Measurements from ENCODE around the gene ARHGEF10L. TPM values are rescaled to one million over a fixed set of nuclear protein-coding genes. Genes with fewer than 3 reads are reported as not detected.
"Not testable (repeated sequence)": the region's sequence is repeated elsewhere in the genome, so short reads cannot be mapped to it uniquely, and the experiment has no call there.

ARHGEF10L gene
- total RNA-seq, 1 experiment from 2014 or later, result 19.6 TPM

GRCh38 chr1:17618558-17619247 lies 79.2 kb downstream of the ARHGEF10L start:
- in situ Hi-C loops (cut with HindIII; ENCODE audit: low sequenced_read_pairs), result no loop called here
- peak; percentile 48 for DNase-seq (ENCODE audit: low spot score)

DNA sequence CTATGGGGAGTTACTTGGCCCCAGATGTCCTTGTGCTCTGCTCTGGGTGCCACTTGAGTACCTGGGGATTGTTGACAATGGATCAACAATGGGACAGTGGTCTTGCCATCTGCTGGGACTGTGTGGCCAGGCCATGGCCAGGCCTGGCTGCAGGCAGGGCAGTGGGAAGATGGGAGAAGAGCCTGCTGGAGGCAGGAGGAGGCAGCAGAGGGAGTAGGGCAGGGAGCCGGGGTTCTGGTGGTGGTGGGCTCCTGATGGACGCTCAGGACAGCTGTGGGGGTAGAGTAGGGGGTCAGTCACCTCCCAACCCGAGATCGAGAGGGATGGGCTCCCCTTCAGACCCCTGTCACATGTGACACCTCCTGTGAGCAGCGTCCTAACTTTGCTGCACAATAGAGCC lies 81.0 kb downstream of the ARHGEF10L start:
- in situ Hi-C loops (cut with HindIII; ENCODE audit: low sequenced_read_pairs), result no loop called here
- no peak for DNase-seq (ENCODE audit: low spot score)

DNA sequence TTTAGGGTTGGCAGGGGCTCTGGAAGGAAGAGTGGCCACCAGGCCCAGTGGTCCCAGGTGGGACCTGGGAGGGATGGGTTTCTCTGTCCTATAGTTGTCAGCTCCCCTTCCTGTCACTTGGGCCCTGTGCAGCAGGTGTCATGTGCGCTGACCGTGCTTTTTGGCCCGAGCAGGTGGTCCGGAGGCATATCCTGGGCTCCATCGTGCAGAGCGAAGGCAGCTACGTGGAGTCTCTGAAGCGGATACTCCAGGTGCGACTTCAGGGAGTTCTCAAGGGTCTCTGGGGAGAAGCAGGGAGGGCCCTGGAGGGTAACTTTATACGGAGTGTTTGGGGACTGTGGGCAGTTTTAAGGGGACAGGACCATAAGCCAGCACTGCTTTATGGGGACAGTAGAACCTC lies 82.2 kb downstream of the ARHGEF10L start:
- DNase-seq (ENCODE audit: low spot score), result no peak
- in situ Hi-C loops (cut with HindIII; ENCODE audit: low sequenced_read_pairs), result no loop called here

GRCh38 chr1:17622823-17623222 lies 83.3 kb downstream of the ARHGEF10L start:
- in situ Hi-C loops (cut with HindIII; ENCODE audit: low sequenced_read_pairs), result no loop called here
- peak; percentile 53 for DNase-seq (ENCODE audit: low spot score)

- in situ Hi-C loops (cut with HindIII; ENCODE audit: low sequenced_read_pairs), result no loop called here
Measured at GRCh38 chr1:17624611-17625233, 85.2 kb downstream of the ARHGEF10L start.

GRCh38 chr1:17627239-17628052 lies 87.9 kb downstream of the ARHGEF10L start:
- no peak for DNase-seq (ENCODE audit: low spot score)
- in situ Hi-C loops (cut with HindIII; ENCODE audit: low sequenced_read_pairs), result no loop called here

More at GRCh38 chr1:17624611-17625233, 85.2 kb downstream of the ARHGEF10L start:
- no peak for DNase-seq (ENCODE audit: low spot score)

GRCh38 chr1:17629046-17629445 lies 89.5 kb downstream of the ARHGEF10L start:
- in situ Hi-C loops (cut with HindIII; ENCODE audit: low sequenced_read_pairs); DNase-seq (ENCODE audit: low spot score): not testable (repeated sequence)

- in situ Hi-C loops (cut with HindIII; ENCODE audit: low sequenced_read_pairs), result no loop called here
- no peak for DNase-seq (ENCODE audit: low spot score)
Measured at GRCh38 chr1:17629460-17629859, 90.0 kb downstream of the ARHGEF10L start.

GRCh38 chr1:17630048-17630830 lies 90.7 kb downstream of the ARHGEF10L start:
- in situ Hi-C loops (cut with HindIII; ENCODE audit: low sequenced_read_pairs), result no loop called here
- no peak for DNase-seq (ENCODE audit: low spot score)

GRCh38 chr1:17630986-17631385 lies 91.5 kb downstream of the ARHGEF10L start:
- in situ Hi-C loops (cut with HindIII; ENCODE audit: low sequenced_read_pairs), result no loop called here
- no peak for DNase-seq (ENCODE audit: low spot score)

GRCh38 chr1:17631410-17631809 lies 91.9 kb downstream of the ARHGEF10L start:
- in situ Hi-C loops (cut with HindIII; ENCODE audit: low sequenced_read_pairs), result no loop called here
- DNase-seq (ENCODE audit: low spot score), result no peak

DNA sequence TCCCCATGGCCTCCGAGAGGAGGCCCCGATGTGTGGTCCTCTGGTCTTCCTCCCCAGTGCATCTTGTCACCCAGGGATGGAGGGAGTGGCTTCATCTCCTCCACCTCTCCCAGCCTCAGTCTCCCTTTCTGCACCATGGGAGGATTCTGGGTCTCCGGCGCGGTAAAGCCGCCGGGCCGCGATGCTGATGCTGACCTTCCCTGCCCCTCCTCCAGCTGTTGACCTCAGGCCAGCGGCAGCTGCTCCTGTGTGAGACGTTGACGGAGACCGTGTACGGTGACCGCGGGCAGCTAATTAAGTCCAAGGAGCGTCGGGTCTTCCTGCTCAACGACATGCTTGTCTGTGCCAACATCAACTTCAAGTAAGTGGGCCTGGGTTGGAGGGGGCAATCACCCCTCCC lies 92.6 kb downstream of the ARHGEF10L start:
- DNase-seq (ENCODE audit: low spot score), result no peak
- in situ Hi-C loops (cut with HindIII; ENCODE audit: low sequenced_read_pairs), result no loop called here

DNA sequence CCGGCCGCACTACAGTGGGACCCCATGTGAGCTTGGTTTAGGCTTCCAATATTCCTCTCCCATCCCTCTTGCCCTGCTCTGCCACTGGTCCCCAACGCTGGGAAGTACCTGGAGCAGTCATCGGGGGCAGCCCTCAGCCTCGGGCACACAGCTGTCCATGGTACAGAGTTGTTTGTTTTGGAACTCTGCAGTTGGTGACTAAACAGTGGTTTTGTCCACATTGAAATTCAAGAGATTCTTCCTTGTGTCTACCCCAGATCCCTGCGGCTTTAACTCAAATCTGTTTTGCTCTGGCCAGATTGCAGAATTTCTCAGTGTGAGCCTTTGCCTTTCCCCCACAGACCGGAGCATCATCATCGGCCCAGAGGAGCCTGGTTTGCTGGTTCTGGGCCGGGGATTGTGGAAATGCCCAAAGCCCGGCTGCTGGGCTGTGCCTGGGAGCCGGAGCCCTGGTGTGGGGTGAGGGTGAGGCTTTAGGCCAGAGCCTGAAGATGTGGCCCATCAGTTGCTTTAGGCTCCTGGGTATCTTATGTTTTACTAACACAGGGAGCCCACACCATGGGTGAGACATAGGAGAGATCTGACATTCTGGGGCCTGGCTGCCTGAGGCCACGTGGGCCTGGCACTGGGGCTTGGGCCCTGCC lies 93.2 kb downstream of the ARHGEF10L start:
- in situ Hi-C loops (cut with HindIII; ENCODE audit: low sequenced_read_pairs), result no loop called here
- DNase-seq (ENCODE audit: low spot score), result no peak

- in situ Hi-C loops (cut with HindIII; ENCODE audit: low sequenced_read_pairs), result no loop called here
- DNase-seq (ENCODE audit: low spot score), result peak; percentile 83
Measured at GRCh38 chr1:17633654-17634053, 94.2 kb downstream of the ARHGEF10L start.

GRCh38 chr1:17635276-17635675 lies 95.8 kb downstream of the ARHGEF10L start:
- in situ Hi-C loops (cut with HindIII; ENCODE audit: low sequenced_read_pairs), result no loop called here
- peak; percentile 72 for DNase-seq (ENCODE audit: low spot score)

DNA sequence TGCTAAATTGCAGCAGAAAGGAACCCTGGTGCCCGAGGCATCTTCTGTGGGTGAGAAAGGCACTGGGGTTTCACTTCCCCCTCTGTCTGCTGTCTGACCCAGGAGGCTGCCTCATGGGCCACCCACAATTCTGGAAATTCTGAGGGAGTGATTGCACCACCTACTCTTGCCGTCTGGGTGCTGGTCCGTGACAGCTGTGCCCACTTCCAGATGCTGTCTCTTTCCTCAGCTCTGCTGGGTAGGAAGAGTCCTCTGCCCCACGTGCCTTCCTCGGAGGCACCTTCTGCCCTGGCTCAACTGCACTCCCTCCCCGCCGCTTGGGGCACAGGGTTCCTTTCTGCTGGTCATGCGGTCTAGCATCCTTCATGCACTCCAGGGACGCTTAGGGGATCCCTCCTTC lies 96.3 kb downstream of the ARHGEF10L start:
- DNase-seq (ENCODE audit: low spot score), result no peak
- in situ Hi-C loops (cut with HindIII; ENCODE audit: low sequenced_read_pairs), result no loop called here

DNA sequence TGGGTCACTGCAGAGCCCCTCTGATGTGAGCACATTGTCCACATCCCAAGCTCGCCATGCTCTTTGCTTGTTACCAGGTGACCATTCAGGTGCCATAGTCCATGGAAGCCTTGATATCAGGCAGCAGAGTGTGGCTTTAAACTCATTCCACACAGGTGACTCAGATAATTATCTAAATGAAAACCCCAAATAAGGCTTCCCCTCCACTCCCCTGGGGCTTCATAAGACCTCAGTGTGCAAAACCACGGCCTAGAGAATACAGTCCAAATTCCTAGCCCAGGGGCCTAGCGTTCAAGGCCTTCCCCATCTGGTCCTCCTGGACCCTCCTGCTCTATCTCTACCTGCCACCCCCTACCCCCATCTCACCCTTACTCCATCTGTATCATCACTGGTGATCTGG lies 97.1 kb downstream of the ARHGEF10L start:
- in situ Hi-C loops (cut with HindIII; ENCODE audit: low sequenced_read_pairs), result no loop called here
- DNase-seq (ENCODE audit: low spot score), result no peak

DNA sequence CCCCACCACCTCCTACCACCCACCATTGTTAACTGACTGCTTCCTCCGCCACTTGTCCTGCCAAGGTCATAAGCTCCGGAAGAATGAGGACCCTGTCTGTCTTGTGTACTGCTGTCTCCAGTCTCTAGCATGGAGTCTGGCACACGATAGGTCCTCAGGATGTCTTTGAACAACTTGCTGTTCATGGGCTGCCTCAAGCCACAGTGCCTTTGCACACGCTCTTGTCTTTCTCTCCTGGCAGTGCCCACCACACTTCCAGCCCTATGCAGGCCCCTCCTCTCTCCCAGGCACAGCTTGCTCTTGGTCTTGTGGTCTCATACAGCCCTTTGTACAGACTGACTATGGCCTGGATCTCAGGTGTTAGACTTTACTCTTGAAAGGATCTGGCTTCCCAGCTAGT lies 97.6 kb downstream of the ARHGEF10L start:
- DNase-seq (ENCODE audit: low spot score), result no peak
- in situ Hi-C loops (cut with HindIII; ENCODE audit: low sequenced_read_pairs), result no loop called here
